ENCODE results near the gene ZNF222.
A peak's percentile ranks its signal among the peaks of the same experiment; 100 is the strongest.

The ZNF222 gene

GRCh38 chr19:44025217-44025936 is at the start of gene ZNF222:
Gene ZNF222, plus strand, starts transcription at chr19:44025379. Its CDS starts 58 bp downstream, at chr19:44025437.
- Histone ChIP-seq H3K27ac (ENCODE audit: low read depth, low read length) (peak within 1 kb of the TSS; percentile 28), H3K9ac (ENCODE audit: low read length) (peak within 1 kb of the TSS; percentile 34)

DNA sequence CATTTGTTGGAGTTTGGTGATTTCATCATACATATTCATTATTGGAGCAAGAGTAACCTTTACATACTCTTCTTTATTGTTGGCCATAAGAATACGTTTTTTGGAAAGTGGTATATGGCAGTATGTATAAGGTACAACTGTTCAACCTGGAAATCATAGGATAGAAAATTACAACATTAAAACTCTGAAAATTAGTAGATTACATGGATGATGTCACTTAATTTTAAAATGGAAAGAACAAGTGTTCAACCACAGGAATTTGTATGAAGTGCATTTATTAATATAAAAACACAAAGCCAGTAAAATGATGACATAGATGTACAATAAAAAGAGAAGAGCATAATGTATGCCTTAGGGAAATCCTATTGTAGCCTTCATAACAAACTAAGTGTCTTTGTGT is 48.4 kb upstream of the ZNF222 start:
- no peaks in the 10 kb centered on the region for H3K4me1 ChIP-seq (ENCODE audit: control insufficient read depth, insufficient read depth, low read length)
- H3K36me3 ChIP-seq (ENCODE audit: control insufficient read depth, insufficient read depth, low read length) = no peaks in the 10 kb centered on the region
- no peak overlapping the region for H3K4me3 ChIP-seq (ENCODE audit: low read length)
- no peaks in the 10 kb centered on the region for H3K27me3 ChIP-seq (ENCODE audit: control insufficient read depth, insufficient read depth, low read length)
- H3K9ac ChIP-seq (ENCODE audit: low read length) = no peak overlapping the region
- H3K27ac ChIP-seq (ENCODE audit: low read depth, low read length) = no peak overlapping the region

More at GRCh38 chr19:44025217-44025936, at the start of gene ZNF222:
- H3K4me1 ChIP-seq (ENCODE audit: control insufficient read depth, insufficient read depth, low read length) = no peaks in the 10 kb centered on the region
- no peaks in the 10 kb centered on the region for H3K27me3 ChIP-seq (ENCODE audit: control insufficient read depth, insufficient read depth, low read length)
- peak within 1 kb of the TSS; percentile 94 for H3K4me3 ChIP-seq (ENCODE audit: low read length)
- peaks cover 13% of the 10 kb centered on the region for H3K36me3 ChIP-seq (ENCODE audit: control insufficient read depth, insufficient read depth, low read length)

- Histone ChIP-seq H3K9ac (ENCODE audit: low read length) (no peak overlapping the region), H3K4me3 (ENCODE audit: low read length) (peak overlapping the region; percentile 93), H3K4me1 (ENCODE audit: control insufficient read depth, insufficient read depth, low read length) (peaks cover 3% of the 10 kb centered on the region), H3K27ac (ENCODE audit: low read depth, low read length) (peak overlapping the region; percentile 83), H3K27me3 (ENCODE audit: control insufficient read depth, insufficient read depth, low read length) (no peaks in the 10 kb centered on the region), H3K36me3 (ENCODE audit: control insufficient read depth, insufficient read depth, low read length) (peaks cover 3% of the 10 kb centered on the region)
Measured at GRCh38 chr19:43983544-43983911, 41.7 kb upstream of the ZNF222 start.

GRCh38 chr19:43983912-43984686 is 41.1 kb upstream of the ZNF222 start, which contains the start of gene ZNF155:
Gene ZNF155, plus strand, starts transcription at chr19:43984188. Its CDS starts 4,356 bp downstream, at chr19:43988544.
- Histone ChIP-seq H3K27me3 (ENCODE audit: control insufficient read depth, insufficient read depth, low read length) (no peaks in the 10 kb centered on the region), H3K4me3 (ENCODE audit: low read length) (peak within 1 kb of the TSS; percentile 93), H3K27ac (ENCODE audit: low read depth, low read length) (peak within 1 kb of the TSS; percentile 83), H3K9ac (ENCODE audit: low read length) (peak within 1 kb of the TSS; percentile 77), H3K36me3 (ENCODE audit: control insufficient read depth, insufficient read depth, low read length) (peaks cover 3% of the 10 kb centered on the region), H3K4me1 (ENCODE audit: control insufficient read depth, insufficient read depth, low read length) (peaks cover 3% of the 10 kb centered on the region)

- Histone ChIP-seq H3K27me3 (ENCODE audit: control insufficient read depth, insufficient read depth, low read length) (no peaks in the 10 kb centered on the region), H3K9ac (ENCODE audit: low read length) (no peak overlapping the region), H3K27ac (ENCODE audit: low read depth, low read length) (no peak overlapping the region), H3K4me3 (ENCODE audit: low read length) (peak overlapping the region; percentile 93), H3K36me3 (ENCODE audit: control insufficient read depth, insufficient read depth, low read length) (peaks cover 7% of the 10 kb centered on the region), H3K4me1 (ENCODE audit: control insufficient read depth, insufficient read depth, low read length) (peaks cover 3% of the 10 kb centered on the region)
Measured at GRCh38 chr19:43984687-43985000, 40.5 kb upstream of the ZNF222 start.

GRCh38 chr19:43997631-43998290 is 27.4 kb upstream of the ZNF222 start:
- Histone ChIP-seq H3K4me1 (ENCODE audit: control insufficient read depth, insufficient read depth, low read length) (no peaks in the 10 kb centered on the region), H3K4me3 (ENCODE audit: low read length) (no peak overlapping the region), H3K27me3 (ENCODE audit: control insufficient read depth, insufficient read depth, low read length) (no peaks in the 10 kb centered on the region), H3K27ac (ENCODE audit: low read depth, low read length) (no peak overlapping the region), H3K36me3 (ENCODE audit: control insufficient read depth, insufficient read depth, low read length) (peaks cover 18% of the 10 kb centered on the region), H3K9ac (ENCODE audit: low read length) (no peak overlapping the region)

GRCh38 chr19:44002212-44002565 is 23.0 kb upstream of the ZNF222 start:
- H3K4me3 ChIP-seq (ENCODE audit: low read length) = peak overlapping the region; percentile 97
- H3K9ac ChIP-seq (ENCODE audit: low read length) = peak overlapping the region; percentile 42
- H3K27ac ChIP-seq (ENCODE audit: low read depth, low read length) = peak overlapping the region; percentile 56

GRCh38 chr19:44002566-44003460 is 22.4 kb upstream of the ZNF222 start, which contains the start of gene ZNF230:
Gene ZNF230, plus strand, starts transcription at chr19:44002957. Its CDS starts 4,122 bp downstream, at chr19:44007079.
- Histone ChIP-seq H3K36me3 (ENCODE audit: control insufficient read depth, insufficient read depth, low read length) (peaks cover 16% of the 10 kb centered on the region), H3K27ac (ENCODE audit: low read depth, low read length) (peak within 1 kb of the TSS; percentile 72), H3K4me1 (ENCODE audit: control insufficient read depth, insufficient read depth, low read length) (peaks cover 5% of the 10 kb centered on the region), H3K4me3 (ENCODE audit: low read length) (peak within 1 kb of the TSS; percentile 97), H3K27me3 (ENCODE audit: control insufficient read depth, insufficient read depth, low read length) (no peaks in the 10 kb centered on the region), H3K9ac (ENCODE audit: low read length) (peak within 1 kb of the TSS; percentile 81)

More at GRCh38 chr19:44002212-44002565, 23.0 kb upstream of the ZNF222 start:
- Histone ChIP-seq H3K36me3 (ENCODE audit: control insufficient read depth, insufficient read depth, low read length) (peaks cover 9% of the 10 kb centered on the region), H3K4me1 (ENCODE audit: control insufficient read depth, insufficient read depth, low read length) (peaks cover 5% of the 10 kb centered on the region), H3K27me3 (ENCODE audit: control insufficient read depth, insufficient read depth, low read length) (no peaks in the 10 kb centered on the region)

DNA sequence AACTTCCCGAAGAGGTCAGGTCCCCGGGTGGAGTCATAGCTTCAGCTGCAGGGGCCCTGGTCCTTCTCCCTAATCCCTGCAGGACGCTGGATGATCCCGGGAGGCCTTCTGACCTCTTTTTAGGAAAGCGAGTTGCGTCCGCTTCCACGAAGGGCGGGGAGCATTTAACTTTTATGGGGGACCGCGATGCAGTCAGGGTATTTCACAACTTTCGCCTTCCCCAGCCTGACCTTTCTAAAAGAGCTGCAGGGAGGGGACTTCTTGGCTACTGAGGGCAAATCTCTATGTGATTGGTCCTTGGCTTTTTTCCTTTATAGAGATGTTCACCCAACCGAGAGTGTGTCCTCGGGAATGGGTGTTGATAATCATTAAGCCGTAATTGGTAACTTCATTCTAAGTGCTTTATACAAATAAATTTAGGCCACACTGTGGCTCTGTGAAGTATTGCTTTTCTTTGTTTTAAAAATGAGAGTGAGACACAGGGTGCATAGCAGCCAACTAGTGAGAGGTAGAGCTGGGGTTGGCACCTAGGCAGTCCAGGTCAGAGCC is 21.6 kb upstream of the ZNF222 start:
- H3K27ac ChIP-seq (ENCODE audit: low read depth, low read length) = no peak overlapping the region
- H3K9ac ChIP-seq (ENCODE audit: low read length) = peak overlapping the region; percentile 81
- H3K27me3 ChIP-seq (ENCODE audit: control insufficient read depth, insufficient read depth, low read length) = no peaks in the 10 kb centered on the region
- peak overlapping the region; percentile 97 for H3K4me3 ChIP-seq (ENCODE audit: low read length)
- peaks cover 21% of the 10 kb centered on the region for H3K36me3 ChIP-seq (ENCODE audit: control insufficient read depth, insufficient read depth, low read length)
- peaks cover 5% of the 10 kb centered on the region for H3K4me1 ChIP-seq (ENCODE audit: control insufficient read depth, insufficient read depth, low read length)

DNA sequence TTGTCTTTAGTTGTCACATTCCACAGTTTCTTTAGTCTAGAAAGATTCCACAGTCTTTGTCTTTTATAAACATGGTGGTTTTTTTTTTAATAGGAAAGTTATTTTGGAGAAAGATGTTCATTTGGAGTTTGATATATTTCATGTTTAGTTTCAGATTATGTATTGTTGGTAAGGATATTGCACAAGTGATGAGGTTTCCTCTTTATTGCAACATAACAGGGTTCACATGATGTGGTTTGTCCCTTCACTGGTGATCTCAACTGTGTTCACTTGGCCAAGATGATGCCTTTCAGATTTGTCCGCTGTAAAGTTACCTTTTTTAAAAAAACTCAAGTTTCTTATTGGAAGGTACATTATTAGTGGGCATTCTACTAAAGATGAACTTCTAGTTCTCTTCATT is 19.2 kb upstream of the ZNF222 start:
- H3K9ac ChIP-seq (ENCODE audit: low read length) = no peak overlapping the region
- no peaks in the 10 kb centered on the region for H3K27me3 ChIP-seq (ENCODE audit: control insufficient read depth, insufficient read depth, low read length)
- H3K36me3 ChIP-seq (ENCODE audit: control insufficient read depth, insufficient read depth, low read length) = peaks cover 43% of the 10 kb centered on the region
- H3K4me3 ChIP-seq (ENCODE audit: low read length) = no peak overlapping the region
- H3K4me1 ChIP-seq (ENCODE audit: control insufficient read depth, insufficient read depth, low read length) = peaks cover 5% of the 10 kb centered on the region
- no peak overlapping the region for H3K27ac ChIP-seq (ENCODE audit: low read depth, low read length)

GRCh38 chr19:44007473-44007872 is 17.7 kb upstream of the ZNF222 start:
- H3K9ac ChIP-seq (ENCODE audit: low read length) = no peak overlapping the region
- peaks cover 53% of the 10 kb centered on the region for H3K36me3 ChIP-seq (ENCODE audit: control insufficient read depth, insufficient read depth, low read length)
- no peaks in the 10 kb centered on the region for H3K27me3 ChIP-seq (ENCODE audit: control insufficient read depth, insufficient read depth, low read length)
- H3K27ac ChIP-seq (ENCODE audit: low read depth, low read length) = no peak overlapping the region
- no peak overlapping the region for H3K4me3 ChIP-seq (ENCODE audit: low read length)
- H3K4me1 ChIP-seq (ENCODE audit: control insufficient read depth, insufficient read depth, low read length) = peaks cover 5% of the 10 kb centered on the region
